Lower lobe of right lung (tissue), 2 donors: Measurements from ENCODE around the gene PEPD. TPM values are rescaled to one million over a fixed set of nuclear protein-coding genes. Genes with fewer than 3 reads are reported as not detected.

ENCODE experiments used
- ATAC-seq, 2 donors: fragments of 200-7000 bp; cut with Tn5 transposase; one replicate each; pipeline ENCODE4 v1.9.1; 2020 to 2022; ENCODE audit warnings: mild to moderate bottlenecking in 2 of 2, moderate library complexity in 2 of 2
- DNase-seq: peaks from one replicate; pipeline ENCODE4 v3.0.0-alpha.2; 2020
- H3K27ac ChIP-seq: fragments of 200-600 bp; one replicate; pipeline ENCODE4 v1.8.0; 2022
- H3K27me3 ChIP-seq: fragments of 200-600 bp; one replicate; pipeline ENCODE4 v1.8.0; 2022; ENCODE audit warnings: low read depth
- H3K36me3 ChIP-seq: fragments of 200-600 bp; one replicate; pipeline ENCODE4 v1.8.0; 2022; ENCODE audit warnings: mild to moderate bottlenecking
- H3K4me1 ChIP-seq: fragments of 200-600 bp; one replicate; pipeline ENCODE4 v1.8.0; 2022
- H3K4me3 ChIP-seq: fragments of 200-600 bp; one replicate; pipeline ENCODE4 v1.8.0; 2022; ENCODE audit warnings: mild to moderate bottlenecking
- H3K9me3 ChIP-seq: fragments of 200-600 bp; one replicate; pipeline ENCODE4 v1.8.0; 2022
- intact Hi-C: fragments of 100-400 bp; cut with DNase I; formaldehyde crosslinking; loops from one replicate; pipeline ENCODE4 v1.11.0; 2022
- total RNA-seq: library from RNA; stranded (reverse); fragmentation: NEBNext Ultra II Directional; extraction: Animal tissue kit (Norgen Biotek cat#: 25700); gene quantifications from one replicate; pipeline ENCODE4 v1.2.1, GENCODE V29; 2021
- TF ChIP-seq, protein P1 (sequence below): fragments of 200-600 bp; IDR thresholded peaks from one replicate; pipeline ENCODE4 v1.8.0; 2022; ENCODE audit warnings: antibody characterized with exemption, mild to moderate bottlenecking
- donor health status: DM: no; HTN: yes; CAD: no; lungs with severe emphysema.

The PEPD gene
- total RNA-seq, 1 donor from 2014 or later, result 94.0 TPM

DNA sequence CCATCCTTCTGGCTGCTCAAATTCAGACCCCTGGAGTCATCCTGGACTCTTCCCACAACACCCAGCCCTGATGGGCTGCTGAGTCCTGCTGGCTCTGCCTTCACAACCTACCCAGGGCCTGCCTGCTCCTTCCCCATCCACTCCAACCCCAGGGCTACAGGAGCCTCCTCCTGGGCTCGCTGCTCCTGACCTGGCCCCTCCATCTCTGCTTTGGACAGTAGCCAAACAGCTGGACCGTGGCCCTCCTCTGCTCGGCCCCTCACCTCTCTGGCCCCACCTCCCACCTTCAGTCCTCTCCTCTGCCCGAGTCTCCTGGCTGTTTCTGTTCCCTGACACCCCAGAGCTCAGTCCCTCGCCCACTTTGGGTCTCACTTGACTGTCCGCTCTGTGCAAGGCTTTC is 81.3 kb downstream of the PEPD start:
- no peaks in the 10 kb centered on the region for H3K9me3 ChIP-seq
- peak; percentile 20 for DNase-seq
- H3K36me3 ChIP-seq, result peaks cover 3% of the 10 kb centered on the region
- intact Hi-C loops, result no loop called here
- H3K27me3 ChIP-seq, result no peaks in the 10 kb centered on the region
- no peak overlapping the region for H3K27ac ChIP-seq
- no peak for ATAC-seq
- no peaks in the 10 kb centered on the region for H3K4me1 ChIP-seq
- TF ChIP-seq, protein P1, sequence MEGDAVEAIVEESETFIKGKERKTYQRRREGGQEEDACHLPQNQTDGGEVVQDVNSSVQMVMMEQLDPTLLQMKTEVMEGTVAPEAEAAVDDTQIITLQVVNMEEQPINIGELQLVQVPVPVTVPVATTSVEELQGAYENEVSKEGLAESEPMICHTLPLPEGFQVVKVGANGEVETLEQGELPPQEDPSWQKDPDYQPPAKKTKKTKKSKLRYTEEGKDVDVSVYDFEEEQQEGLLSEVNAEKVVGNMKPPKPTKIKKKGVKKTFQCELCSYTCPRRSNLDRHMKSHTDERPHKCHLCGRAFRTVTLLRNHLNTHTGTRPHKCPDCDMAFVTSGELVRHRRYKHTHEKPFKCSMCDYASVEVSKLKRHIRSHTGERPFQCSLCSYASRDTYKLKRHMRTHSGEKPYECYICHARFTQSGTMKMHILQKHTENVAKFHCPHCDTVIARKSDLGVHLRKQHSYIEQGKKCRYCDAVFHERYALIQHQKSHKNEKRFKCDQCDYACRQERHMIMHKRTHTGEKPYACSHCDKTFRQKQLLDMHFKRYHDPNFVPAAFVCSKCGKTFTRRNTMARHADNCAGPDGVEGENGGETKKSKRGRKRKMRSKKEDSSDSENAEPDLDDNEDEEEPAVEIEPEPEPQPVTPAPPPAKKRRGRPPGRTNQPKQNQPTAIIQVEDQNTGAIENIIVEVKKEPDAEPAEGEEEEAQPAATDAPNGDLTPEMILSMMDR, result no peak
- H3K4me3 ChIP-seq, result no peak overlapping the region

DNA sequence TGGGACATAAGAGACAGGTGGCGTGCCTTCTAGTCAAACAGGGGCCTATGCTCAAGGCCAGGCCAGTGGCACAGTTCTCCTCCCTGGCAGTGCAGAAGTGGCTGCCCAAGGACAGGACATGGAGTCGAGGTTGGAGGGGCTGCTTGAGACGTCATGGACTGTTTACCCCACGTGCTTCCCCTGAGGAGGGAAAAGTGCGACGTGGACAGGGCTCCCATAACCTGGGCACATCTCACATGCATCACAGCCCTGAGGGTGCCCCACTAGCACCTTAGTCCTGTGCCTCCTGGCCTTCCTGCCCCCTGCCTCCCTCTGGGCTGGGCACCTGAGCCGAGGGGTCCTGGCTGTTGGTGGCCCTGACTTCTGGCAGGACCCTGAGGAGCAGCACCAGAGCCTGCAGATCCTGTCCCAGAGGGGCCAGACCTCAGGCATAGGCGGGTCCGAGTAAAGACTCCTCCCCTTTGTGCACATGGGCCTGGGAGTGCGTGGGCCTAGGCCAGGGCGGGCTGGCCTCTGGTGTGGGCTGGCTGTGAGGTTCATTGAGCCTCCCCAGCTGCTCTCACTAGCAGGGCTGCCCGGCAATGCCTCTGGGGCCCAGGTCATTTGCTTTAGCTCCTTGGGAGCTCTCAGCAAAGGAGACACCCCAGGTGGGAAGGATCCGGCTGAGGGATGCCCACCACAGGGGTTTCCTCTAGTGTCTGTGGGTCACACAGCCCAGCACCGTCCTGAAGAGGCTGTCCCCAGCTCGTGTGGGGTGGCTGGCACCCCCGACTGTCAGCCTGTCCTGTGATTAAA is 82.4 kb downstream of the PEPD start:
- Histone ChIP-seq H3K27me3 (no peaks in the 10 kb centered on the region), H3K27ac (no peak overlapping the region), H3K36me3 (peaks cover 2% of the 10 kb centered on the region), H3K9me3 (no peaks in the 10 kb centered on the region), H3K4me1 (no peaks in the 10 kb centered on the region), H3K4me3 (no peak overlapping the region)
- intact Hi-C loops, result loop anchor here (10.0 kb wide), 1 partner anchor 336 kb away; no protein-coding TSS in a partner anchor
- TF ChIP-seq, protein P1, result no peak
- ATAC-seq (peak in 1 of 2 donors; percentile 10), DNase-seq (peak; percentile 18)

- ATAC-seq (no peak), DNase-seq (peak; percentile 28)
- Histone ChIP-seq H3K27ac (no peak overlapping the region), H3K9me3 (no peaks in the 10 kb centered on the region), H3K36me3 (no peaks in the 10 kb centered on the region), H3K4me3 (no peak overlapping the region), H3K4me1 (no peaks in the 10 kb centered on the region), H3K27me3 (no peaks in the 10 kb centered on the region)
- intact Hi-C loops, result loop anchor here (10.0 kb wide), 1 partner anchor 337 kb away; no protein-coding TSS in a partner anchor
- TF ChIP-seq, protein P1, result no peak
Observed at GRCh38 chr19:33437821-33438671, 83.5 kb downstream of the PEPD start.

DNA sequence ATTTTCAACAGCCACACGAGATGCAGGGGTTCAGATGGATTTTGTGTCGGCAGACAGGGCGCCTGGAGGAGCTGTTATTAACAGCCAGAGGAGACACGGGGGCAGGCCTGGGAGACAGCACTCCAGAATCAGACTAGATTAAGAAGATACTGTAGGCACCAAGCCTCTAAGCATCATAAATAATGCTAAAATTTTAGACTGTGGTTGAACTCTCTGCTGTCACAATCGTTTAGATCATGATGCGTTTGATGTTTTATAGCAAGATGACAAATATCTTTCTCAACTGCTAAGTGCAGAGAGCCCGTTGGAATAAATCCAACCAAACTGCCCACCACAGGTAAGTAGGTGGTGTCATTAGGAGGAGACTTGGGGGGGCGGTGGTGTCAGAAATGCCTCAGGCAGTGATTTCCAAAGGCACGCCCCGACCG is 84.2 kb downstream of the PEPD start:
- H3K27me3 ChIP-seq, result no peaks in the 10 kb centered on the region
- TF ChIP-seq, protein P1, result no peak
- no peak overlapping the region for H3K4me3 ChIP-seq
- H3K9me3 ChIP-seq, result no peaks in the 10 kb centered on the region
- H3K27ac ChIP-seq, result no peak overlapping the region
- ATAC-seq, result no peak
- H3K4me1 ChIP-seq, result no peaks in the 10 kb centered on the region
- peak; percentile 12 for DNase-seq
- H3K36me3 ChIP-seq, result no peaks in the 10 kb centered on the region
- intact Hi-C loops, result loop anchor here (10.0 kb wide), 1 partner anchor 337 kb away; no protein-coding TSS in a partner anchor
